Lower leg skin (tissue), 4 donors: ENCODE measurements around the gene OR8D4. TPM values are rescaled to one million over a fixed set of nuclear protein-coding genes. Genes with fewer than 3 reads are reported as not detected.

ENCODE experiments used
- DNase-seq, 2 donors: peaks; one replicate each; pipeline ENCODE4 v3.0.0-alpha.2; 2019; ENCODE audit warnings: low spot score in 2 of 2
- H3K4me3 ChIP-seq: fragments of 200-600 bp; sonication (generic); 2 replicates; pipeline ENCODE4 v1.5.1; 2017; ENCODE audit warnings: mild to moderate bottlenecking, low read depth; ENCODE audit not compliant: poor library complexity, severe bottlenecking
- POLR2A ChIP-seq, 2 donors: fragments of 450-650 bp; IDR thresholded peaks; one replicate each; pipeline ENCODE4 v1.6.1; 2016 to 2017; ENCODE audit warnings: antibody characterized with exemption in 2 of 2, mild to moderate bottlenecking in 1 of 2, moderate library complexity in 1 of 2
- whole genome bisulfite sequencing, 2 donors: methylation state at CpG; one replicate each; pipeline ENCODE4 v1.1.5; 2018; 5-methylcytosine and 5-hydroxymethylcytosine counted together
- intact Hi-C: fragments of 100-400 bp; cut with DNase I; formaldehyde crosslinking; loops from one replicate; pipeline ENCODE4 v1.15.0; 2023; ENCODE audit warnings: low total_unique reads
- total RNA-seq, 4 donors: library from RNA; depleted of rRNA; stranded (reverse); fragments of >200 nt; gene quantifications; one replicate each; pipeline ENCODE4 v1.1.0, GENCODE V29; 2016
- TF ChIP-seq, protein P1 (sequence below), 3 donors: fragments of 450-650 bp; IDR thresholded peaks; one replicate each; pipeline ENCODE4 v1.5.1; 2016; ENCODE audit warnings: antibody characterized with exemption in 3 of 3, mild to moderate bottlenecking in 3 of 3, moderate library complexity in 2 of 3

OR8D4 gene
- total RNA-seq, 4 donors from 2014 or later = 0.06 TPM; not detected in 3

DNA sequence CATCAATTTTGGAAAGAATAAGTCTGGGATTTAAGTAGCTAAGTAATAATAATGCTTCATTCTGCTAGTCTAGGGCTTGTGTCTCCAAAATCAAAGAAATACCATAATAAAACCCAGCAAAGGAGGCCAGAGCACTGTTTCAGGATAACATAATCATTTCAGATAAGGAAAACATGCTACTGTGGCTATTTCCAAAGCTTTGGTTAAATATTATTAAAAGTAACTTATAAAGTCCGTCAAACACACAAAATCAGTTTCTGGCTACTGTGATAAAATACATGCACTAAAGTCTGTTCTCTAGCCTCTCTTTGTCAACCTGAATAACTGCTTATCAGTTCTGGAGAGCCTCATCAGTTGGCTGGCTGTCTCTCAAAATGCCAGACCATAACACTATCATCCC, 43.2 kb downstream of the OR8D4 start:
- DNase-seq = no peak
- TF ChIP-seq POLR2A (IDR thresholded peaks at IDR 0.05) = no peak
- TF ChIP-seq, protein P1, sequence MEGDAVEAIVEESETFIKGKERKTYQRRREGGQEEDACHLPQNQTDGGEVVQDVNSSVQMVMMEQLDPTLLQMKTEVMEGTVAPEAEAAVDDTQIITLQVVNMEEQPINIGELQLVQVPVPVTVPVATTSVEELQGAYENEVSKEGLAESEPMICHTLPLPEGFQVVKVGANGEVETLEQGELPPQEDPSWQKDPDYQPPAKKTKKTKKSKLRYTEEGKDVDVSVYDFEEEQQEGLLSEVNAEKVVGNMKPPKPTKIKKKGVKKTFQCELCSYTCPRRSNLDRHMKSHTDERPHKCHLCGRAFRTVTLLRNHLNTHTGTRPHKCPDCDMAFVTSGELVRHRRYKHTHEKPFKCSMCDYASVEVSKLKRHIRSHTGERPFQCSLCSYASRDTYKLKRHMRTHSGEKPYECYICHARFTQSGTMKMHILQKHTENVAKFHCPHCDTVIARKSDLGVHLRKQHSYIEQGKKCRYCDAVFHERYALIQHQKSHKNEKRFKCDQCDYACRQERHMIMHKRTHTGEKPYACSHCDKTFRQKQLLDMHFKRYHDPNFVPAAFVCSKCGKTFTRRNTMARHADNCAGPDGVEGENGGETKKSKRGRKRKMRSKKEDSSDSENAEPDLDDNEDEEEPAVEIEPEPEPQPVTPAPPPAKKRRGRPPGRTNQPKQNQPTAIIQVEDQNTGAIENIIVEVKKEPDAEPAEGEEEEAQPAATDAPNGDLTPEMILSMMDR (IDR thresholded peaks at IDR 0.05) = no peak
- no peak overlapping the region for H3K4me3 ChIP-seq
- WGBS, 2 donors = 80 to 85% methylated on average over 1 of the region's 1 CpG
- intact Hi-C loops = no loop called here

- intact Hi-C loops = no loop called here
- DNase-seq = no peak
- no peak for TF ChIP-seq POLR2A (IDR thresholded peaks at IDR 0.05)
- TF ChIP-seq, protein P1 (IDR thresholded peaks at IDR 0.05) = no peak
- no peak overlapping the region for H3K4me3 ChIP-seq
Observed at GRCh38 chr11:123956752-123957151, 54.8 kb downstream of the OR8D4 start.

Other genes with a start within 250 kb of the OR8D4 start
- gene SCN3B, start 247.5 kb upstream of the OR8D4 start, total RNA-seq = 1 to 10 TPM in 2 of 4 donors, under 1 TPM in 2; 0.51 to 5.1 (median 0.92) TPM
- 1 to 10 TPM; 6.9 to 8.5 (median 7.9) TPM for gene ZNF202, start 160.5 kb upstream of the OR8D4 start, total RNA-seq
- gene OR6X1, start 147.6 kb upstream of the OR8D4 start, total RNA-seq = not detected
- gene OR6M1, start 95.8 kb upstream of the OR8D4 start, total RNA-seq = not detected
- not detected for gene TMEM225, start 16.5 kb upstream of the OR8D4 start, total RNA-seq
- gene OR4D5, start 37.5 kb downstream of the OR8D4 start, total RNA-seq = not detected
- not detected for gene OR6T1, start 41.7 kb downstream of the OR8D4 start, total RNA-seq
- not detected for gene OR10S1, start 75.6 kb downstream of the OR8D4 start, total RNA-seq
- gene OR10G6, start 93.0 kb downstream of the OR8D4 start, total RNA-seq = not detected
- not detected for gene OR10G4, start 110.8 kb downstream of the OR8D4 start, total RNA-seq
- gene OR10G9, start 120.8 kb downstream of the OR8D4 start, total RNA-seq = not detected
- not detected for gene OR10G8, start 124.6 kb downstream of the OR8D4 start, total RNA-seq
- gene OR10G7, start 139.2 kb downstream of the OR8D4 start, total RNA-seq = not detected
- 10 to 100 TPM; 16.4 to 27.4 (median 24.0) TPM for gene VWA5A, start 213.3 kb downstream of the OR8D4 start, total RNA-seq